K562 (cell line): ENCODE results near the gene FAM20C. TPM values are rescaled to one million over a fixed set of nuclear protein-coding genes. Genes with fewer than 3 reads are reported as not detected.

Source experiments
- ATAC-seq: fragments of 200-7000 bp; cut with Tn5 transposase; 3 replicates; pipeline ENCODE4 v1.9.1; 2020; ENCODE audit warnings: moderate library complexity
- BruUV-seq: library from RNA; stranded (reverse); fragments of 400-500 nt; replicated peaks from 2 replicates; lab custom pipeline; 2021; lab: Mats Ljungman, UMichigan
- CTCF ChIA-PET: fragments of 300-600 bp; formaldehyde crosslinking; extraction: SDS; loops from one replicate; lab custom pipeline; 2021; ENCODE audit warnings: low intra/inter-chr PET ratio; lab: Yijun Ruan, JAX
- POLR2A ChIA-PET: fragments of 300-600, 350-650 bp; sonication (Branson Sonifier 250); formaldehyde crosslinking; extraction: SDS; loops from one replicate; lab custom pipeline; 2021; ENCODE audit warnings: antibody characterized with exemption, inconsistent platforms; lab: Yijun Ruan, JAX
- DNase-seq, 4 experiments: peaks; one replicate each; pipeline versions ENCODE4 v3.0.0 to v3.0.0-alpha.2; 2011 to 2018; ENCODE audit warnings: low spot score in 3 of 4, mixed read lengths in 3 of 4; ENCODE audit errors: extremely low read depth in 1 of 4
- FAIRE-seq: peaks from 2 replicates; lab custom pipeline; 2011; peaks lifted over from hg19 to GRCh38; lab: Jason Lieb, UNC
- H2AFZ ChIP-seq: 2 replicates; pipeline ENCODE4 v1.6.0; 2011; ENCODE audit warnings: low read depth, low read length, control low read depth, inconsistent platforms
- H3K27ac ChIP-seq: fragments of 200-600 bp; 3 replicates; pipeline ENCODE4 v1.8.0; 2011; ENCODE audit warnings: low read depth, mild to moderate bottlenecking, control low read depth, inconsistent platforms, low read length, moderate library complexity, mixed read lengths; ENCODE audit errors: extremely low read depth
- H3K27me3 ChIP-seq, 2 experiments: fragments of 300-600 bp in 1 of 2; 2 replicates in 1 of 2; 3 replicates in 1 of 2; pipeline versions ENCODE4 v1.6.0 to v1.8.0; 2011; ENCODE audit warnings: inconsistent platforms in 2 of 2, low read length in 2 of 2, mild to moderate bottlenecking in 1 of 2, mixed read lengths in 1 of 2, moderate library complexity in 1 of 2; ENCODE audit not compliant: control insufficient read depth in 2 of 2, insufficient read depth in 2 of 2
- H3K36me3 ChIP-seq: fragments of 300-600 bp; 3 replicates; pipeline ENCODE4 v1.8.0; 2011; ENCODE audit warnings: mild to moderate bottlenecking, low read length, inconsistent platforms; ENCODE audit not compliant: control insufficient read depth, insufficient read depth
- H3K4me1 ChIP-seq, 2 experiments: fragments of 200-600 bp in 1 of 2; replicated peaks in 1 of 2; 2 replicates in 1 of 2; 3 replicates in 1 of 2; pipeline versions ENCODE4 v1.5.1 to v1.8.0; 2011; ENCODE audit warnings: inconsistent platforms in 2 of 2, low read length in 2 of 2, mild to moderate bottlenecking in 1 of 2, mixed read lengths in 1 of 2, moderate library complexity in 1 of 2; ENCODE audit not compliant: control insufficient read depth in 2 of 2, insufficient read depth in 2 of 2
- H3K4me2 ChIP-seq: 2 replicates; pipeline ENCODE4 v1.6.1; 2011; ENCODE audit warnings: low read length, control low read depth, inconsistent platforms, mixed read lengths; ENCODE audit not compliant: insufficient read depth
- H3K4me3 ChIP-seq: fragments of 200-600 bp; sonication (generic), shearing (Covaris generic); 2 replicates; pipeline ENCODE4 v1.5.1; 2016; ENCODE audit warnings: control low read depth, inconsistent platforms
- H3K79me2 ChIP-seq: fragments of 200-600 bp; 3 replicates; pipeline ENCODE4 v1.8.0; 2011; ENCODE audit warnings: low read length, inconsistent platforms; ENCODE audit not compliant: control insufficient read depth, insufficient read depth
- H3K9ac ChIP-seq, 2 experiments: 2 replicates each; pipeline versions ENCODE4 v1.6.0 to v1.6.1; 2011; ENCODE audit warnings: low read depth in 2 of 2, low read length in 2 of 2, control low read depth in 1 of 2, inconsistent platforms in 1 of 2, mild to moderate bottlenecking in 1 of 2, mixed read lengths in 1 of 2; ENCODE audit not compliant: insufficient read depth in 1 of 2
- H3K9me1 ChIP-seq: one replicate; pipeline ENCODE4 v1.6.0; 2011; ENCODE audit warnings: inconsistent platforms, mild to moderate bottlenecking, low read length, moderate library complexity; ENCODE audit not compliant: control insufficient read depth, insufficient read depth
- H3K9me3 ChIP-seq: replicated peaks from 2 replicates; pipeline ENCODE4 v1.5.1; 2011; ENCODE audit warnings: low read depth, low read length, inconsistent platforms; ENCODE audit not compliant: control insufficient read depth, insufficient read depth
- H4K20me1 ChIP-seq: replicated peaks from 2 replicates; pipeline ENCODE4 v1.6.1; 2011; ENCODE audit warnings: low read length, inconsistent platforms, mixed read lengths; ENCODE audit not compliant: control insufficient read depth, insufficient read depth
- CC2D1A ChIP-seq: fragments of 450-650 bp; IDR thresholded peaks from 2 replicates; pipeline ENCODE4 v1.6.1; 2017; ENCODE audit warnings: mild to moderate bottlenecking
- DPF2 ChIP-seq: fragments of 450-650 bp; IDR thresholded peaks from 2 replicates; pipeline ENCODE4 v1.6.1; 2016
- ELF2 ChIP-seq: fragments of 250-450 bp; sonication (Bioruptor Pico); IDR thresholded peaks from 2 replicates; pipeline ENCODE4 v1.5.0; 2021; ENCODE audit warnings: mild to moderate bottlenecking
- FOXM1 ChIP-seq, 2 experiments: fragments of 450-650 bp in 1 of 2; sonication (generic) in 1 of 2; formaldehyde crosslinking in 1 of 2; IDR thresholded peaks; 2 replicates each; pipeline versions ENCODE4 v1.6.1 to v1.9.0; 2017 to 2022; ENCODE audit warnings: low read depth in 2 of 2, mild to moderate bottlenecking in 2 of 2, missing genetic modification reagents in 1 of 2, moderate library complexity in 1 of 2
- FOXP4 ChIP-seq: sonication (generic); formaldehyde crosslinking; IDR thresholded peaks from 2 replicates; pipeline ENCODE4 v1.8.0; 2022; ENCODE audit warnings: mild to moderate bottlenecking, missing genetic modification reagents, borderline replicate concordance
- HNRNPLL ChIP-seq: fragments of 200-400 bp; formaldehyde crosslinking; IDR thresholded peaks from 2 replicates; pipeline ENCODE4 v1.6.1; 2017; ENCODE audit warnings: low read length, low read depth, mild to moderate bottlenecking; ENCODE audit not compliant: poor library complexity, severe bottlenecking
- JUN ChIP-seq, 2 experiments: sonication (generic) in 1 of 2; formaldehyde crosslinking in 1 of 2; IDR thresholded peaks; 2 replicates each; pipeline versions ENCODE4 v1.6.1 to v1.8.0; 2012 to 2022; ENCODE audit warnings: borderline replicate concordance in 2 of 2, mild to moderate bottlenecking in 2 of 2, improper control_type of control experiment in 1 of 2, low read depth in 1 of 2, low read length in 1 of 2, missing genetic modification reagents in 1 of 2
- PHF8 ChIP-seq: fragments of 200-600 bp; sonication (generic); IDR thresholded peaks from 2 replicates; pipeline ENCODE4 v1.6.1; 2012; ENCODE audit warnings: mixed run types, mild to moderate bottlenecking, inconsistent platforms, low read length, moderate library complexity, borderline replicate concordance
- SP1 ChIP-seq: sonication (generic); formaldehyde crosslinking; IDR thresholded peaks from 2 replicates; pipeline ENCODE4 v1.8.1; 2022; ENCODE audit warnings: mild to moderate bottlenecking, missing genetic modification reagents
- TBL1XR1 ChIP-seq, 2 experiments: IDR thresholded peaks; 2 replicates each; pipeline ENCODE4 v1.6.1; 2012; ENCODE audit warnings: improper control_type of control experiment in 2 of 2, low read length in 2 of 2, mild to moderate bottlenecking in 1 of 2
- THRAP3 ChIP-seq: fragments of 450-650 bp; IDR thresholded peaks from 2 replicates; pipeline ENCODE4 v1.6.1; 2016; ENCODE audit warnings: mild to moderate bottlenecking, inconsistent platforms, borderline replicate concordance
- XRCC4 ChIP-seq: IDR thresholded peaks from one replicate; pipeline ENCODE4 v1.6.1; 2011; ENCODE audit not compliant: insufficient read depth, insufficient read length; ENCODE audit errors: extremely low read depth
- WGBS: fragments of 100-300 bp; shearing (Covaris generic); methylation state at CpG from one replicate; pipeline ENCODE4 v1.1.6; 2016; ENCODE audit warnings: low coverage, mixed read lengths; ENCODE audit not compliant: insufficient coverage; ENCODE audit errors: missing lambda C conversion rate; 5-methylcytosine and 5-hydroxymethylcytosine counted together
- in situ Hi-C: fragments of 300-500 bp; cut with MboI; formaldehyde crosslinking; loops from 4 replicates; pipeline ENCODE4 v1.15.0; 2018; ENCODE audit warnings: inconsistent platforms, mixed read lengths
- intact Hi-C: fragments of 100-400 bp; cut with micrococcal nuclease; formaldehyde crosslinking; loops from 2 replicates; pipeline ENCODE4 v1.14.2; 2022
- polyA plus RNA-seq, 8 experiments: library from polyadenylated mRNA; depleted of rRNA in 4 of 8; stranded (reverse) in 5 of 8; unstranded in 3 of 8; fragments of >200 nt; fragmentation: Nextera tagmentation in 2 of 8; fragmentation: Illumina TruSeq in 1 of 8; extraction: Ambion mirVana in 2 of 8; extraction: Trizol in 1 of 8; gene quantifications; 2 replicates each; pipeline versions ENCODE4 v1.2.1 to v1.2.3, GENCODE V29; 2011 to 2014; ENCODE audit warnings: inconsistent platforms in 1 of 8, missing spikeins in 1 of 8
- total RNA-seq, 7 experiments: library from RNA; depleted of rRNA in 6 of 7; stranded (reverse); fragments of >200 nt in 6 of 7; fragmentation: Illumina TruSeq in 2 of 7; extraction: Trizol in 2 of 7; gene quantifications; 2 replicates each; pipeline versions ENCODE4 v1.2.1 to v1.2.3, GENCODE V29; 2011 to 2021; ENCODE audit warnings: low replicate concordance in 1 of 7
- TF ChIP-seq, protein P1 (sequence below): sonication (generic); formaldehyde crosslinking; IDR thresholded peaks from 2 replicates; pipeline ENCODE4 v1.8.1; 2023; ENCODE audit warnings: mild to moderate bottlenecking, missing genetic modification reagents, moderate library complexity

The FAM20C gene
- total and polyA plus RNA-seq, 9 of the 15 experiments (the other 6 are each of a cell fraction or from before 2014, with no cell fraction given), result 0.09 TPM; not detected in 8

GRCh38 chr7:151346-152050 is 40.9 kb upstream of the FAM20C start:
- peaks cover 6 to 21% of the 10 kb centered on the region in 2 experiments; a peak in 4 of 5 replicates for H3K4me1 ChIP-seq
- no peak overlapping the region for H3K9ac ChIP-seq
- H3K4me2 ChIP-seq, result no peak overlapping the region
- 40% methylated on average over 25 of the region's 25 CpGs for WGBS
- no TSS peak for BruUV-seq
- no peaks in the 10 kb centered on the region for H3K79me2 ChIP-seq
- DNase-seq (no peak), FAIRE-seq (no peak), ATAC-seq (no peak)
- peaks cover 28 to 39% of the 10 kb centered on the region in 2 experiments for H3K27me3 ChIP-seq
- no peak overlapping the region for H2AFZ ChIP-seq
- H3K36me3 ChIP-seq, result no peaks in the 10 kb centered on the region
- CTCF ChIA-PET, result no interaction called here
- intact Hi-C loops (no loop called here), in situ Hi-C loops (no loop called here)
- POLR2A ChIA-PET, result no interaction called here
- H4K20me1 ChIP-seq, result no peaks in the 10 kb centered on the region
- H3K9me1 ChIP-seq, result no peaks in the 10 kb centered on the region
- H3K4me3 ChIP-seq, result no peak overlapping the region
- H3K9me3 ChIP-seq, result peaks cover 5% of the 10 kb centered on the region; the same call in 1 of the 2 replicates
- TF ChIP-seq CC2D1A, result no peak
- TF ChIP-seq TBL1XR1 (IDR thresholded peaks at IDR 0.05; ENCODE audit: low read length in 2 of 2), result no peak
- TF ChIP-seq SP1, result no peak
- TF ChIP-seq PHF8, result no peak
- TF ChIP-seq XRCC4, result no peak
- no peak for TF ChIP-seq FOXM1 (IDR thresholded peaks at IDR 0.05; ENCODE audit: low read depth)
- no peak for TF ChIP-seq FOXM1 (CRISPR knock-in tag; IDR thresholded peaks at IDR 0.05; ENCODE audit: low read depth)
- TF ChIP-seq DPF2, result no peak
- TF ChIP-seq ELF2 (CRISPR knock-in tag), result no peak
- no peak for TF ChIP-seq THRAP3
- TF ChIP-seq, protein P1, sequence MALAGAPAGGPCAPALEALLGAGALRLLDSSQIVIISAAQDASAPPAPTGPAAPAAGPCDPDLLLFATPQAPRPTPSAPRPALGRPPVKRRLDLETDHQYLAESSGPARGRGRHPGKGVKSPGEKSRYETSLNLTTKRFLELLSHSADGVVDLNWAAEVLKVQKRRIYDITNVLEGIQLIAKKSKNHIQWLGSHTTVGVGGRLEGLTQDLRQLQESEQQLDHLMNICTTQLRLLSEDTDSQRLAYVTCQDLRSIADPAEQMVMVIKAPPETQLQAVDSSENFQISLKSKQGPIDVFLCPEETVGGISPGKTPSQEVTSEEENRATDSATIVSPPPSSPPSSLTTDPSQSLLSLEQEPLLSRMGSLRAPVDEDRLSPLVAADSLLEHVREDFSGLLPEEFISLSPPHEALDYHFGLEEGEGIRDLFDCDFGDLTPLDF (CRISPR knock-in tag), result no peak
- no peak for TF ChIP-seq HNRNPLL
- TF ChIP-seq FOXP4 (CRISPR knock-in tag), result no peak
- no peak for TF ChIP-seq JUN (IDR thresholded peaks at IDR 0.05; ENCODE audit: borderline replicate concordance, low read depth, low read length)
- TF ChIP-seq JUN (CRISPR knock-in tag; IDR thresholded peaks at IDR 0.05; ENCODE audit: borderline replicate concordance), result no peak
- H3K27ac ChIP-seq, result no peak overlapping the region
